ENCODE results near the gene TNFAIP2. TPM values are rescaled to one million over a fixed set of nuclear protein-coding genes. Genes with fewer than 3 reads are reported as not detected.

The TNFAIP2 gene
- total RNA-seq, 2 experiments from 2014 or later, result not detected

GRCh38 chr14:103093856-103094405, 29.3 kb upstream of the TNFAIP2 start:
- ChIA-PET CTCF (ENCODE audit: unreplicated experiment) (no interaction called here), POLR2A (interaction anchor here (0.7 kb wide), 1 partner anchor 7 kb away, joined by 7 read pairs; no protein-coding TSS in a partner anchor)
- no peaks in the 10 kb centered on the region for H4K20me1 ChIP-seq (ENCODE audit: insufficient read depth, low read length)
- no peak overlapping the region for H3K27ac ChIP-seq (ENCODE audit: low read depth, low read length, poor library complexity, severe bottlenecking)
- TF ChIP-seq EZH2phosphoT487 (IDR thresholded peaks at IDR 0.05; ENCODE audit: borderline replicate concordance, low read depth, low read length), result no peak
- TF ChIP-seq CTCF (conservative IDR thresholded peaks at IDR 0.05; ENCODE audit: low read length), result no peak
- no peak overlapping the region for H2AFZ ChIP-seq (ENCODE audit: low read length)
- H3K9me2 ChIP-seq (ENCODE audit: insufficient read depth, low read length), result no peaks in the 10 kb centered on the region
- H3K4me3 ChIP-seq (ENCODE audit: low read depth, low read length, poor library complexity, severe bottlenecking), result no peak overlapping the region
- no peak for DNase-seq (ENCODE audit: low spot score)
- H3K79me2 ChIP-seq (ENCODE audit: insufficient read depth, low read depth, low read length), result no peaks in the 10 kb centered on the region
- no peak overlapping the region for H3K4me2 ChIP-seq (ENCODE audit: low read length)
- H3K9me3 ChIP-seq (ENCODE audit: low read length), result no peaks in the 10 kb centered on the region
- BruUV-seq (replicated peaks), result no TSS peak
- H3K36me3 ChIP-seq (ENCODE audit: insufficient read depth, low read length), result no peaks in the 10 kb centered on the region
- H3K4me1 ChIP-seq (ENCODE audit: insufficient read depth, low read length, poor library complexity, severe bottlenecking), result peaks cover 5% of the 10 kb centered on the region
- intact Hi-C loops (cut with micrococcal nuclease; ENCODE audit: unreplicated experiment), result no loop called here

GRCh38 chr14:103094406-103095209, 28.7 kb upstream of the TNFAIP2 start, which contains the start of gene EXOC3L4:
EXOC3L4 (plus strand) TSS chr14:103094725; CDS start chr14:103100220, 5,495 bp downstream.
- Histone ChIP-seq H3K4me3 (ENCODE audit: low read depth, low read length, poor library complexity, severe bottlenecking) (no peak within 1 kb of the TSS), H3K27ac (ENCODE audit: low read depth, low read length, poor library complexity, severe bottlenecking) (no peak within 1 kb of the TSS), H3K79me2 (ENCODE audit: insufficient read depth, low read depth, low read length) (no peaks in the 10 kb centered on the region), H3K4me2 (ENCODE audit: low read length) (no peak within 1 kb of the TSS), H3K4me1 (ENCODE audit: insufficient read depth, low read length, poor library complexity, severe bottlenecking) (no peaks in the 10 kb centered on the region), H2AFZ (ENCODE audit: low read length) (no peak within 1 kb of the TSS), H4K20me1 (ENCODE audit: insufficient read depth, low read length) (no peaks in the 10 kb centered on the region), H3K9me3 (ENCODE audit: low read length) (no peaks in the 10 kb centered on the region), H3K9me2 (ENCODE audit: insufficient read depth, low read length) (no peaks in the 10 kb centered on the region), H3K36me3 (ENCODE audit: insufficient read depth, low read length) (no peaks in the 10 kb centered on the region)
- ChIA-PET POLR2A (interaction anchor here (0.7 kb wide), 1 partner anchor 8 kb away, joined by 7 read pairs; no protein-coding TSS in a partner anchor), CTCF (ENCODE audit: unreplicated experiment) (no interaction called here)
- no TSS peak for BruUV-seq (replicated peaks)
- intact Hi-C loops (cut with micrococcal nuclease; ENCODE audit: unreplicated experiment), result no loop called here
- no peak for TF ChIP-seq EZH2phosphoT487 (IDR thresholded peaks at IDR 0.05; ENCODE audit: borderline replicate concordance, low read depth, low read length)
- no peak for TF ChIP-seq CTCF (conservative IDR thresholded peaks at IDR 0.05; ENCODE audit: low read length)
- no peak for DNase-seq (ENCODE audit: low spot score)
